GM20431 (cell line): ENCODE data around the gene GID4.

Source experiments
- in situ Hi-C: fragments of 300-500 bp; cut with MseI, MboI; formaldehyde crosslinking; loops from one replicate; pipeline ENCODE4 v1.15.0; 2020; ENCODE audit warnings: low sequenced_read_pairs; ENCODE audit not compliant: unreplicated experiment

The GID4 gene

GRCh38 chr17:18015593-18015992, 23.6 kb upstream of the GID4 start:
- in situ Hi-C loops, result no loop called here

- in situ Hi-C loops, result no loop called here
Observed at GRCh38 chr17:18016426-18016825, 22.8 kb upstream of the GID4 start.

GRCh38 chr17:18017958-18018357, 21.2 kb upstream of the GID4 start:
- in situ Hi-C loops, result no loop called here

DNA sequence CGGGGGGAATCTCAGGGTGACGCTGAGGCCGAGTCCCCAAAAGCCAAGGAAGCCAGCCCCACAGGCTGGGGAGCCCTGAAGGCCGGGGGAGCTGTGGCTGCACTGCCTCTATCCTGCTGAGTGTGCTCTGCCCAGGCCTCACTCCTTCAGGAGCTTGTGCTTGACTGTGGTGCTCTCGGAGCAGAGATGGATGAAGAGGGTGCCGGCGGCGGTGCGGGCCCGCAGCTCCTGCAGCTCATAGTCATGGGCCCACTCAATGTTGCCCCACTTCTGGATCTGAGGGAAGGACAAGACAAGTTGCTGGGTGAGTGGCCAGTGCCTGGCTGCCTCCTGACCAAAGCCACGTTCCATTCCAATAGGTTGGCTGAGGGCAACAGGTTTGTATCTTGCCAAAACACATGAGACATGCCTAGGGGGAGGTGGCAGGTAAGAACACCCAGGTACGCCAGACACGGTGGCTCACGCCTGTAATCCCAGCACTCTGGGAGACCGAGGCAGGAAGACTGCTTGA, 20.7 kb upstream of the GID4 start:
- in situ Hi-C loops, result no loop called here

- in situ Hi-C loops, result no loop called here
Observed at GRCh38 chr17:18019838-18020154, 19.4 kb upstream of the GID4 start.

DNA sequence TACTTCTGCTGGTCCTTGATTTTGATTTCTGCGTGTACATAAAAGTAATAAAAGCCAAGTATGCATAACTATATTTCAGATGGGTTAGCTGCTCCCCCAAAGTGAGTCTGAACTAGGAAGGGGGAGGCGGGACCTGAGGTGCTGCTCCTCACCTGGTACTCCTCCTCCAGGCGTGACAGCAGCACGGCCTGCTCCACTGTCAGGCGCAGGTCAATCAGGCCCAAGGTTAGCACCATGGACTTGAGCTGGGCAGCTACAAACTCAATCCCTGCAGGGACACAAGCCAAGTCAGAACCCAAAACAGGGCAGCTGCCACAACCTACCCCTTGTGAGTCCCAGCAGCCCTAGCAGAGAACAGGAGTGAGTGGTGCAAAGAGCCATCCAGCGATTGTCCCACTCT, 18.2 kb upstream of the GID4 start:
- in situ Hi-C loops, result no loop called here

DNA sequence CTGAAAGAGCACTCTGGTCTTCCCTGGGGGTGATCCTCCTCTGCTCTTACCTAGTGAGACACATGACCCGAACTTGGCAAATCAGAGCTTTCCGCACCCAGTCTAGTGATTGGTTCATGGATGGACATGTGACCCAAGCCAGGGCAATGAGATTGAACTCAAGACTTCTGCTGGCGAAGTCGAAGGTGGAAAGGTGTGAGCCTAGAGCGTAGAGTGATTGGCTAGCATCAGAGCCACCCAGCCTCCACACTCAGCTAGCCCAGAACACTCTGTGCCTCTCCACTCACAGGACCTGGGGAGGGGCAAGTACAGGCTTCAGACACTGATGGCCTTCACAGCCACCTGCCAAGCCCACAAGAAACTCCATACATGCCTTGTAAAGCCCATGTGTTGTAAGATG, 17.8 kb upstream of the GID4 start:
- in situ Hi-C loops, result no loop called here

GRCh38 chr17:18025241-18025944, 13.8 kb upstream of the GID4 start:
- in situ Hi-C loops, result loop anchor here (25.0 kb wide), 1 partner anchor 338 kb away; the partner anchor contains the start of gene RAI1

DNA sequence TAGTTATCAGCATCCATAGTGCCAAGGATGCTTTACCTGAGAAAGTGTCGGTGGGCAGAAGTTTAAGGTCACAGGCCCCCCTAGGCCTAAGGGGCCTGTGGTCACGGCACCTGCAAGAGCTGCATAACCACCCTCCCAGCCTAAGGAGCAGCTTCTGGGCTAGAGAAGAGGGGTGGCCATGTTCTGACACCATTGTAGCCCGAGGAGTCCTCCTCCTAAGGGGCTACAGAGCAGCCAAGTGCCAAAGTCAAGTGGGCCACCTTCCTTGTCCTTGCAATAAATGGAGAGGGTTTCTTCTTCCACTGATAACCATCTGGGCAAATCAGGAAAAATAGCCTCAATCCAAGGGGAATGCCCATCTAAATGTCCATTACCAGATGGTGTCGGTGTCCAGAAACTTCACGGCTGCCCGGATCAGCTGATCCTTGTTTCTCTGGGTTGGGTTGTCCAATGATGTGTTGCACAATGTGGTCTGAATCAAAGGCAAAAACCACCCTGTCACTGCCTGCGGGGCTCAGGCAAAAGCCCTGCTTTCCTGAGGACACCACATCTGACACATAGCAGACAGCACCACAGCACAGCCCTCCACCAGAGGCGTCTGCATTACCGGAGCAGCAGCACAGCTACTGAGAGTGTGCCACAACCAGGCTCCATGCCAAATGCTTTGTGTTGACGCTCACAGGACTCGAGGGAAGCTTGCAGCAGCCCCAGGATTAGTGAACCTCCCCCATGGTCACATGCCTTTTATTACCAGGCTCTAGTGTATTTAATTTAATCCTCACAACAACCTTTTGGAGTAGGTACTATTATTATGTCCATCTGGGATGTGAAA, 13.0 kb upstream of the GID4 start:
- in situ Hi-C loops, result loop anchor here (25.0 kb wide), 1 partner anchor 339 kb away; the partner anchor contains the start of gene RAI1

- in situ Hi-C loops, result loop anchor here (25.0 kb wide), 1 partner anchor 340 kb away; the partner anchor contains the start of gene RAI1
Observed at GRCh38 chr17:18027280-18027679, 11.9 kb upstream of the GID4 start.

DNA sequence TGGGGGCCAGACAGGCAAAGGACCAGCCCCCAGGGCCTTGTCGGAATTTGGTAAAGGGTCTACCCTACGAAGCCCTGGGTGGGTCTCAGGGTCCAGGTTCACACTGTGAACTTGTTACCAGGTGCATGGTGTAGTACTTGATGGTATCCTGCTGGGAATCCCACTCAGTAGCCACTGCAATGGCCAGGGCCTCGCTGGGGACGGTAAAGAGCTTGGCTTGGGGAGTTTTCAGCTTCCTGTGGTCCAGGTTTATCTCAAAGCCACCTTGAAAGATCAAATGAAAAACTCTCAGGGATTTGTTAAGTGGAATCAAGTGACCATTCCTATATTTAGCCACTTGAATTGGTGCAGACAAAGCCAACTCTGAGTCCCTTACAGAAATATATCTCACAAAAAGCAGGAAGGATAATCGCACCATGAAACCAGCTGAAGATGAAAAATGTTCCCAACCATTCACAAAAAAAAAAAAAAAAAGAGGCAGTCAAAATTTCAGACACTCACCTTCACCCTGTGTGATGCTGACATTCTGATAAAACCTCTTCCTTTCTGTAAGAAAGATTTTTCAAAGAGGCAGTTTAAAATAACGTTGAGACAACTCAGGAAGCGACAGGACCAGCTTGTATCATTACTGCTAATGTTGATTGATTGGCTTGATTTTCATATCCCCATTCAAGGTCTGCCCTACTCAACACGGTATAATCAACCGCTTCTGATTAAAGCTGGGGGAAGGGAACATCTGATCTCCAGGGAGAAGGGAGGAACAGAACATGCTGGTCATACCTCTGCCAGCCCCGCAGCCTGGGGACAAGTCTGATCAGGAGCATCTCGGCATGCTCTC, 10.9 kb upstream of the GID4 start:
- in situ Hi-C loops, result loop anchor here (25.0 kb wide), 1 partner anchor 341 kb away; the partner anchor contains the start of gene RAI1

DNA sequence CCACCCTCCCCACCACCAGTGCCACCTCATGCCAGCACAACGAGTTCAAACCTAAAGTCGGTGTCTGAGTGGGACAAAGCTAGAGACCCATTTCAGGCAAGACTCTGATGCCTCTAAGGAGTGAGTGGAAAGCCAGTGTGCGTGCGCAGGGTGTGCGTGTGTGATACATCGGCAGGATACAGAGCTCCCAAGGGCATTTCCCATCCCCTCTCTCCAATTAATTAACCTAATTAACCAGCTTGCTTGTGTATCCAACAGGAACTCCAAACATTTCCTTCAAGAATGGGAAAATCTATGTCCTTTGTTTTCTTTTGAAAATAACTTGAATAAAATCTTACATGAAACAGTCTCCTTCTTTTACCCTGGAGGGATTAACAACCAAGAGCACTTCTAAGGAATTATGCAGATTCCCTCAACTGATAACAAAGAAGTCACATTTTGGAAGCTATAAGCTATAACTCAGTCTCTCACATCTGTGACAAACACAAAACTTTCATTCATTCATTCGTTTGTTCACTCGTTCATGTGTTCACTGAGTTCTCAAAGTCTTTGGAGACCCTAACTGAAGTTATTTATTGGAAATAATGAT, 10.2 kb upstream of the GID4 start:
- in situ Hi-C loops, result loop anchor here (25.0 kb wide), 1 partner anchor 342 kb away; the partner anchor contains the start of gene RAI1

- in situ Hi-C loops, result loop anchor here (25.0 kb wide), 1 partner anchor 345 kb away; the partner anchor contains the start of gene RAI1
Observed at GRCh38 chr17:18031955-18032354, 7.3 kb upstream of the GID4 start.

DNA sequence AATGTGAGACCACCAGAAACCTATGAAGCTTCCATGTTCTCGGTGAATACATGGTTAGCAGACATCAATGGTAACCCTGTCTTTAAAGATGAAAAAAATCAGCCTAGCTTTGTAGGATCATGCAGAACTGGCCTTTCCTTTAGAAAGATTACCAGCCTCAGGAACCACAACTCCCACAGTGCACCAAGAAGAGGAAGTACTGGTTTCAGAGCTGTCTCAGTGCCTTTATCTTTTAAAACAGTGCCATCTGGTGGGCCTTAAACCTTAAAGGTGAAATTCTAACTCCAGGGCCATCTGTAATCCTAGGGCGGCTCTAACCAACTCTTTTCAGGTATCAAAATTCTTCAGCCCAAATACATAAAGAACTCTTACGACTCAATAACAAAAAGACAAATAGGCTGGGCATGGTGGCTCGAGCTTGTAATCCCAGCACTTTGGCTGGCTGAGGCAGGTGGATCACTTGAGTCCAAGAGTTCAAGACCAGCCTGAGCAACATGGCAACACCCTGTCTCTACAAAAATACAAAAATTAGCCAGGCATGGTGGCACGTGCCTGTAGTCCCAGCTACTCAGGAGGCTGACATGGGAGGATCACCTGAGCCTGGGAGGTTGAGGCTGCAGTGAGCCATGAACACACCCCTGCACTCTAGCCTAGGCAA, 5.6 kb upstream of the GID4 start:
- in situ Hi-C loops, result loop anchor here (25.0 kb wide), 1 partner anchor 346 kb away; the partner anchor contains the start of gene RAI1

DNA sequence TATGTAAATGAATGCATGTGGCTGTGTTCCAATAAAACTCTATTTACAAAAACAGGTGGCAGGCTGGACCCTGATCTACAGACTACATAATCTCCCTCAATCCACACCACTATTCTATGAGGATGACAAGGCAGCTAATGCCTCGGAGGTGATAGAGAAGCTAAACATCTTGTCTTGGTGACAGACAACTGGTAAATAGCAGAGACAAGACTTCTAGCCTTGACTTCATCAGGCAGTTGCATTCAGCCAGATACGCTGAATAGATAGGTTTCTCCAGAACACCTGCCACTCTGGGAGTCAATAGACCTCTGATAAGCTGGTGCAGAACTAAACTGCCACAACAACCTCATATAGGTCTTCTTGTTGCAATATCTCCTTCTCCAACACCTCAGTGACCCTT, 3.5 kb upstream of the GID4 start:
- in situ Hi-C loops, result loop anchor here (25.0 kb wide), 1 partner anchor 348 kb away; the partner anchor contains the start of gene RAI1

DNA sequence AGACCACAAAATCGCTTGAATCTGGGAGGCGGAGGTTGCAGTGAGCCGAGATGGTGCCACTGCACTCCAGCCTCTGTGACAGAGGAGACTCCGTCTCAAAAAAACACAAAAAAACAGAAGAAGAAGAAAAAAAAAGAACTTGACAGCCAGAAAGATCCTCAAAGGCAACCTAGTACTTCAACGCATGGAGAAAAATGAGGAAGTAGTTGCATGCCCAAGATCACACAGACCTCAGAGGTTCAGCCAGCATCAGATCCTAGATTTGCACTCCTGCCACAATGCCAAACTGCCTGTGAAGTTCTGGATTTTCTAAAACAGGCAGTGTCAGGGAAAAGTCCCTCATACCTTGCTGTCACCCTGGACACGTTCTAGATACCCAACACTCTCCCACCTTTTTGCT, 1.7 kb upstream of the GID4 start:
- in situ Hi-C loops, result loop anchor here (25.0 kb wide), 1 partner anchor 350 kb away; the partner anchor contains the start of gene RAI1

- in situ Hi-C loops, result loop anchor here (25.0 kb wide), 1 partner anchor 351 kb away; the partner anchor contains the start of gene RAI1
Observed at GRCh38 chr17:18038149-18038850, 908 bp upstream of the GID4 start.

GRCh38 chr17:18039535-18040260, 490 bp downstream of the GID4 start:
- in situ Hi-C loops, result loop anchor here (25.0 kb wide), 1 partner anchor 352 kb away; the partner anchor contains the start of gene RAI1
